Mesendoderm (in vitro differentiated cells): ENCODE data around the gene ZNF618.

ENCODE experiments used
- DNase-seq: peaks from one replicate; pipeline ENCODE4 v3.0.0; 2013
- H2AK5ac ChIP-seq: 2 replicates; pipeline ENCODE4 v1.6.1; 2013; ENCODE audit warnings: low read length, inconsistent platforms
- H2BK120ac ChIP-seq: 2 replicates; pipeline ENCODE4 v1.6.1; 2013; ENCODE audit warnings: low read depth, mild to moderate bottlenecking, low read length, moderate library complexity, mixed read lengths
- H2BK15ac ChIP-seq: replicated peaks from 2 replicates; pipeline ENCODE4 v1.6.1; 2013; ENCODE audit warnings: low read depth, mild to moderate bottlenecking, moderate library complexity
- H2BK5ac ChIP-seq: 2 replicates; pipeline ENCODE4 v1.6.1; 2013; ENCODE audit warnings: low read length, inconsistent platforms
- H3K18ac ChIP-seq: 2 replicates; pipeline ENCODE4 v1.6.1; 2013; ENCODE audit warnings: mild to moderate bottlenecking, low read length, mixed read lengths
- H3K23ac ChIP-seq: one replicate; pipeline ENCODE4 v1.6.1; 2013; ENCODE audit warnings: low read length
- H3K27ac ChIP-seq: 2 replicates; pipeline ENCODE4 v1.5.1; 2013; ENCODE audit warnings: low read depth, mild to moderate bottlenecking, inconsistent platforms, low read length, moderate library complexity
- H3K27me3 ChIP-seq: 2 replicates; pipeline ENCODE4 v1.6.1; 2013; ENCODE audit warnings: low read length, control low read depth, mild to moderate bottlenecking, inconsistent platforms; ENCODE audit not compliant: insufficient read depth, poor library complexity
- H3K36me3 ChIP-seq: 2 replicates; pipeline ENCODE4 v1.6.1; 2013; ENCODE audit warnings: low read length, inconsistent platforms; ENCODE audit not compliant: control insufficient read depth, insufficient read depth
- H3K4ac ChIP-seq: one replicate; pipeline ENCODE4 v1.6.1; 2013; ENCODE audit warnings: low read depth, mild to moderate bottlenecking, low read length, moderate library complexity
- H3K4me1 ChIP-seq: 2 replicates; pipeline ENCODE4 v1.6.1; 2013; ENCODE audit warnings: low read depth, low read length, inconsistent platforms; ENCODE audit not compliant: control insufficient read depth
- H3K4me2 ChIP-seq: 2 replicates; pipeline ENCODE4 v1.6.1; 2013; ENCODE audit warnings: low read length
- H3K4me3 ChIP-seq: 2 replicates; pipeline ENCODE4 v1.5.1; 2013; ENCODE audit warnings: mild to moderate bottlenecking, low read length
- H3K56ac ChIP-seq: one replicate; pipeline ENCODE4 v1.6.1; 2013; ENCODE audit warnings: low read length
- H3K79me1 ChIP-seq: 2 replicates; pipeline ENCODE4 v1.6.1; 2013; ENCODE audit warnings: low read length, inconsistent platforms
- H3K79me2 ChIP-seq: 2 replicates; pipeline ENCODE4 v1.6.1; 2013; ENCODE audit warnings: mild to moderate bottlenecking, low read length; ENCODE audit not compliant: control insufficient read depth, insufficient read depth
- H3K9ac ChIP-seq: 2 replicates; pipeline ENCODE4 v1.6.1; 2013; ENCODE audit warnings: low read length, inconsistent platforms
- H4K5ac ChIP-seq: one replicate; pipeline ENCODE4 v1.6.1; 2013; ENCODE audit warnings: low read length
- H4K8ac ChIP-seq: one replicate; pipeline ENCODE4 v1.6.1; 2013; ENCODE audit warnings: low read depth, mild to moderate bottlenecking, control low read depth, low read length, moderate library complexity
- WGBS: extraction: QIAGEN DNeasy Blood & Tissue Kit; methylation state at CpG from one replicate; pipeline ENCODE4 v1.1.7; 2013; ENCODE audit warnings: low lambda C conversion rate, missing lambda C conversion rate; ENCODE audit not compliant: insufficient coverage; ENCODE audit errors: extremely low coverage; 5-methylcytosine and 5-hydroxymethylcytosine counted together

Gene ZNF618

DNA sequence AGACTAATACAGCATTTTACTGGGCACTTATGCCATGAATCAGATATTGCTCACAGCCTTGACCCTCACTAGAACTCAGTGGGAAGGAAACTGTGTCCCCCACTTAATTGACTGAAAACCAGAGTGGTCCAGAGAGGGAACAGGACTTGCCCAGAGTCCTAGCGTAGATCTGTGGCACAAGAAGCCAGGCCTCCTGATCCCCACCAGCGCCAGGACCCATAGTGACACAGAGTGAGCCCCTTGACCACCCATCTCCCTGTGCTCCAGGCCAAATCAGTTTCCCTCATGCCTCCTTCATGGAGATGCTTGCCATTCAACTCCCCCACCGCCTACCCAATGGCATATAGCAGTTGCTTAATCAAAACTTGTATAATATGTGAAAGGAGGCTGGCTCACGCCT, 214.7 kb downstream of the ZNF618 start:
- no peak overlapping the region for H4K8ac ChIP-seq
- H2AK5ac ChIP-seq = no peak overlapping the region
- no peak overlapping the region for H3K9ac ChIP-seq
- no peak overlapping the region for H3K18ac ChIP-seq
- no peaks in the 10 kb centered on the region for H3K79me2 ChIP-seq
- H3K4me2 ChIP-seq = no peak overlapping the region
- no peak overlapping the region for H2BK120ac ChIP-seq
- H3K27me3 ChIP-seq = no peaks in the 10 kb centered on the region
- no peak overlapping the region for H2BK5ac ChIP-seq
- no peak overlapping the region for H3K27ac ChIP-seq
- DNase-seq = no peak
- no CpG with 5 or more reads among the region's 4 CpGs for WGBS
- H2BK15ac ChIP-seq = no peak overlapping the region
- H4K5ac ChIP-seq = no peak overlapping the region
- H3K23ac ChIP-seq = no peak overlapping the region
- H3K4me3 ChIP-seq = no peak overlapping the region
- no peaks in the 10 kb centered on the region for H3K36me3 ChIP-seq
- H3K4ac ChIP-seq = no peak overlapping the region
- H3K79me1 ChIP-seq = no peaks in the 10 kb centered on the region
- no peak overlapping the region for H3K56ac ChIP-seq
- no peaks in the 10 kb centered on the region for H3K4me1 ChIP-seq

DNA sequence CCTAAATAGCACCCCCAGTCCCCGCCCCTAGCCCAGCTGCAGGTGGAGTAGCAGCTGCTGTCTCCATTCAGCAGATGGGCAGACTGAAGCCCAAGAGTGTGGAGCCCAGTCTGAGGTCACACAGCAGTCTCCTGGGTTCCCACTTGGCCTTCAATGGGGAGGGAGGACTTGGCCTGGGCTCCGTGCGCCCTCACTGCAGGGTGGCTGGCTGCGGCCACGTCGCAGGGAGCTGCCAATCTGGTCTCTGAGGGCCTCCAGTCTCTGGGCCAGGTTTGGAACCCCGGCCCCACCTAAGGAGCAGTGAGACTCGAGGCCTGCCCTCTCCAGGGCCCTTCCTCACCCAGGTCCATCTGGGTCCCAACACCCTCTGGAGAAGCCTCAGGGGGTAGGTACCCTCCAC, 215.6 kb downstream of the ZNF618 start:
- WGBS = no CpG with 5 or more reads among the region's 8 CpGs
- Histone ChIP-seq H3K79me1 (no peaks in the 10 kb centered on the region), H3K18ac (no peak overlapping the region), H3K9ac (no peak overlapping the region), H3K4ac (no peak overlapping the region), H4K5ac (no peak overlapping the region), H3K27me3 (no peaks in the 10 kb centered on the region), H2BK5ac (no peak overlapping the region), H2BK120ac (no peak overlapping the region), H3K79me2 (no peaks in the 10 kb centered on the region), H4K8ac (no peak overlapping the region), H2AK5ac (no peak overlapping the region), H3K27ac (no peak overlapping the region), H3K4me1 (no peaks in the 10 kb centered on the region), H3K4me2 (no peak overlapping the region), H3K56ac (no peak overlapping the region), H3K23ac (no peak overlapping the region), H3K36me3 (no peaks in the 10 kb centered on the region), H3K4me3 (no peak overlapping the region), H2BK15ac (no peak overlapping the region)
- no peak for DNase-seq

GRCh38 chr9:114092336-114092735, 216.2 kb downstream of the ZNF618 start:
- no peak overlapping the region for H3K18ac ChIP-seq
- H3K9ac ChIP-seq = no peak overlapping the region
- no peaks in the 10 kb centered on the region for H3K4me1 ChIP-seq
- no peak overlapping the region for H2BK120ac ChIP-seq
- H3K79me2 ChIP-seq = no peaks in the 10 kb centered on the region
- no peak overlapping the region for H2BK15ac ChIP-seq
- no peak overlapping the region for H4K5ac ChIP-seq
- no peak overlapping the region for H3K4me3 ChIP-seq
- no peaks in the 10 kb centered on the region for H3K36me3 ChIP-seq
- no peaks in the 10 kb centered on the region for H3K79me1 ChIP-seq
- H2AK5ac ChIP-seq = no peak overlapping the region
- no peaks in the 10 kb centered on the region for H3K27me3 ChIP-seq
- H3K23ac ChIP-seq = no peak overlapping the region
- H4K8ac ChIP-seq = no peak overlapping the region
- no peak overlapping the region for H2BK5ac ChIP-seq
- no peak for DNase-seq
- WGBS = no CpG with 5 or more reads among the region's 4 CpGs
- H3K27ac ChIP-seq = no peak overlapping the region
- no peak overlapping the region for H3K4me2 ChIP-seq
- no peak overlapping the region for H3K56ac ChIP-seq
- H3K4ac ChIP-seq = no peak overlapping the region

DNA sequence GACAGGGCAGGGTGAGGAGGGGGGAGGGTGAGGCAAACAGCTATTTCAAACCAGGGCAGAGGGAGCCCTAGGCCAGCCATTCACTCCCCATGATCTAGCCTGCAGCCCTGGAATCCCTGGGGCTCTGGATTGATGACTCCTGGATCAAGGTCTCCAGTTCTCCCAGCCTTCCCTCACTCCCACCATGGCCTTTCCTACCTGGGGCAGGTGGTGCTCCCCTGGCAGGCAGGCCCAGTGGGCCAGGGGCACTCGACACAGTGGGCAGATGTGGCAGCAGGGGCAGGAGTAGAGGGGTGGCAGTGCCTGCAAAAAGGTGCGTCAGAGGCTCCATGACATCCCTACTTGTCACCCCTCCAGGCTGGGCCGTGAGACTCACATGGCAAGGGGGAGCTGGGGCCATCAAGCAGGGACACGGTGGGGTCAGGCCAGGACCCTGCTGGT, 216.9 kb downstream of the ZNF618 start:
- H4K5ac ChIP-seq = no peak overlapping the region
- H3K4ac ChIP-seq = no peak overlapping the region
- WGBS = no CpG with 5 or more reads among the region's 4 CpGs
- no peak overlapping the region for H3K23ac ChIP-seq
- H2AK5ac ChIP-seq = no peak overlapping the region
- no peaks in the 10 kb centered on the region for H3K27me3 ChIP-seq
- no peak overlapping the region for H2BK5ac ChIP-seq
- H3K27ac ChIP-seq = no peak overlapping the region
- no peak overlapping the region for H3K18ac ChIP-seq
- no peak overlapping the region for H3K4me3 ChIP-seq
- no peaks in the 10 kb centered on the region for H3K79me1 ChIP-seq
- no peaks in the 10 kb centered on the region for H3K36me3 ChIP-seq
- no peak for DNase-seq
- H3K79me2 ChIP-seq = no peaks in the 10 kb centered on the region
- H3K4me1 ChIP-seq = no peaks in the 10 kb centered on the region
- no peak overlapping the region for H4K8ac ChIP-seq
- H3K4me2 ChIP-seq = no peak overlapping the region
- H2BK15ac ChIP-seq = no peak overlapping the region
- H3K9ac ChIP-seq = no peak overlapping the region
- no peak overlapping the region for H2BK120ac ChIP-seq
- no peak overlapping the region for H3K56ac ChIP-seq

DNA sequence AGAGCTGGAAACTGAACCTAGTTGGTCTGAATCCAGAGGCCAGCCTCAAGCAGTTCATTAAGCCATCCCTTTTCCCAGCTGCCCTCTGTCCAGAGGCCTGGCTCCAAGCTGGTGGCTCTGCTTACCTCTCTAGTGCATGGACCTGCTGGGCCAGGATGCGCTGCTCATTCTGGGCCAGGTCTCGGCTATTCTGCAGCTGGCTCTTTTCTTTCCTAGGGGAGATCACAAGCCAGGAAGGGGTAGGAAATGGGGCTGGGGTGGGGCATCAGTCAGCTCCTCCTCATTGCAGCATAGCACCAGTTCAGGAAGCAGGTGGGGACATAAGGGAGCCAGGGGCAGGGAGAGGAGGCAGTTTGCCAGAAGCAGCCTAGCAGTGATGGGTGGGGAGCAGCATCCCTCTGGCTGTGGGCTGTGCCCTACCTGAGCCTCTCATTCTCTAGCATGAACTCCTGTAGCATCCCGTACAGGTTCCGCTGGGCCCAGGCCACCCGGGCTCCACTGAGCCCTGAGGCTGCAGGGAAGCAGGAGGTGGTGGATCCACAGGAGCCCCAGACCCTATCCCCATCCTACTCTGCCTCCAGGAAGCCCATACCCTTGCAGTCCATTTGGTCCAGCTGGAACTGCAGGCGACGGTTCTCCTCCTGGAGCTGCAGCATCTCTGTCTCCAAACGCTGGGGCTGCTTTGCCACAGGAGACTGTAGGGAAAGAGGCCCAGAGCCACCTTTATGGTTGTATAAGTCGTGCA, 217.8 kb downstream of the ZNF618 start:
- Histone ChIP-seq H3K4me3 (no peak overlapping the region), H3K23ac (no peak overlapping the region), H3K56ac (no peak overlapping the region), H3K4me2 (no peak overlapping the region), H3K4me1 (no peaks in the 10 kb centered on the region), H2BK120ac (no peak overlapping the region), H3K9ac (no peak overlapping the region), H3K27ac (no peak overlapping the region), H3K18ac (no peak overlapping the region), H2BK15ac (no peak overlapping the region), H4K5ac (no peak overlapping the region), H2AK5ac (no peak overlapping the region), H3K27me3 (no peaks in the 10 kb centered on the region), H3K36me3 (no peaks in the 10 kb centered on the region), H3K4ac (no peak overlapping the region), H3K79me1 (no peaks in the 10 kb centered on the region), H4K8ac (no peak overlapping the region), H3K79me2 (no peaks in the 10 kb centered on the region), H2BK5ac (no peak overlapping the region)
- no peak for DNase-seq
- WGBS = no CpG with 5 or more reads among the region's 9 CpGs

DNA sequence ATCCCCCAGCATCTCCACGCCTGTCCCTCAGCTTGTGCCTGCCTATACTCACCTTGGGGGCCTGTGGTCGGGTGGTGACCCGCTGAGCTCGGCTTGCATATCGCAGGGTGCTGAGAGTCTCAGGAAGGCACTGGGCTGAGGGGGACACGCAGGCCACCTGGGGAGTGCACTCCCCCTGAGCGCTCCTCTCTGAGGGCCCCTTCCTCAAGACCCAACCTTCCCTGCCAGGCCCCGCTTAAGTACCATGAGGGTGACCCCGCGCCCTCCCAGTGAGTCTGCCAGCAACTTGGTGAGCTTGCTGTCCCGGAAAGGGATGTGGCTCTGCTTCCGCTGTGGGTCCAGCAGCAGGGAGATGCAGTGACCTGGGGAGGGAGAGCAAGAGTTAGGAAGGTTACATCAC, 218.9 kb downstream of the ZNF618 start:
- H3K27ac ChIP-seq = no peak overlapping the region
- no peak overlapping the region for H4K8ac ChIP-seq
- no peak overlapping the region for H2BK15ac ChIP-seq
- H3K9ac ChIP-seq = no peak overlapping the region
- no peak overlapping the region for H2BK120ac ChIP-seq
- WGBS = no CpG with 5 or more reads among the region's 12 CpGs
- no peak overlapping the region for H4K5ac ChIP-seq
- H3K27me3 ChIP-seq = no peaks in the 10 kb centered on the region
- no peaks in the 10 kb centered on the region for H3K36me3 ChIP-seq
- no peak overlapping the region for H3K23ac ChIP-seq
- H3K79me2 ChIP-seq = no peaks in the 10 kb centered on the region
- no peak overlapping the region for H2BK5ac ChIP-seq
- no peak overlapping the region for H3K4ac ChIP-seq
- no peak overlapping the region for H3K56ac ChIP-seq
- no peaks in the 10 kb centered on the region for H3K79me1 ChIP-seq
- no peaks in the 10 kb centered on the region for H3K4me1 ChIP-seq
- no peak overlapping the region for H2AK5ac ChIP-seq
- H3K4me2 ChIP-seq = no peak overlapping the region
- H3K4me3 ChIP-seq = no peak overlapping the region
- H3K18ac ChIP-seq = no peak overlapping the region
- no peak for DNase-seq
